GM19455 (cell line): ENCODE results near the gene MEIS2.

Source experiments
- ATAC-seq: cut with Tn5 transposase; IDR thresholded peaks from one replicate; pipeline ENCODE4 v1.9.1; 2021; ENCODE audit not compliant: unreplicated experiment

MEIS2 gene

GRCh38 chr15:36882056-36882455, 218.3 kb downstream of the MEIS2 start:
- ATAC-seq, result no peak

DNA sequence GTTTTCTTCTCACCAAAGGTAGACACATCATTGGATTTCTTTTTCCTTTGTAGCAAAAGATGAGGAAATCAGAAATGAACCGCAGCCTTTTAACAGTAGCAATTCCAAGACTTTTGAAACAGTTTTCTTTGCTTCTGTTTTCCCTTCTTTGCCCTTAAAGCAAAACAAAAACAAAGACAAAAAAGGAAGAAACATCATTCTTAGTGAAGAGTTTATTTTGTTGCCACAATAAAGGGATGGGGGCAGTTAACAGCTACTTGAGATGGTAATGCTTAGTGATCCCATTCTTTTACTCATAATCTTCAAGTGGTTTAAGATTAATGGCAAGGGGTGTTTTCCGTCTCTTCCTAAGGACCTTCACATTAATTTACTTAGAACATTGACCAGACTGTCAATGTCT, 218.8 kb downstream of the MEIS2 start:
- ATAC-seq, result no peak

GRCh38 chr15:36880913-36881460, 219.4 kb downstream of the MEIS2 start:
- ATAC-seq, result no peak

- ATAC-seq, result no peak
Measured at GRCh38 chr15:36880224-36880912, 220.0 kb downstream of the MEIS2 start.

- no peak for ATAC-seq
Measured at GRCh38 chr15:36879568-36880222, 220.7 kb downstream of the MEIS2 start.

GRCh38 chr15:36878684-36879262, 221.6 kb downstream of the MEIS2 start:
- no peak for ATAC-seq

DNA sequence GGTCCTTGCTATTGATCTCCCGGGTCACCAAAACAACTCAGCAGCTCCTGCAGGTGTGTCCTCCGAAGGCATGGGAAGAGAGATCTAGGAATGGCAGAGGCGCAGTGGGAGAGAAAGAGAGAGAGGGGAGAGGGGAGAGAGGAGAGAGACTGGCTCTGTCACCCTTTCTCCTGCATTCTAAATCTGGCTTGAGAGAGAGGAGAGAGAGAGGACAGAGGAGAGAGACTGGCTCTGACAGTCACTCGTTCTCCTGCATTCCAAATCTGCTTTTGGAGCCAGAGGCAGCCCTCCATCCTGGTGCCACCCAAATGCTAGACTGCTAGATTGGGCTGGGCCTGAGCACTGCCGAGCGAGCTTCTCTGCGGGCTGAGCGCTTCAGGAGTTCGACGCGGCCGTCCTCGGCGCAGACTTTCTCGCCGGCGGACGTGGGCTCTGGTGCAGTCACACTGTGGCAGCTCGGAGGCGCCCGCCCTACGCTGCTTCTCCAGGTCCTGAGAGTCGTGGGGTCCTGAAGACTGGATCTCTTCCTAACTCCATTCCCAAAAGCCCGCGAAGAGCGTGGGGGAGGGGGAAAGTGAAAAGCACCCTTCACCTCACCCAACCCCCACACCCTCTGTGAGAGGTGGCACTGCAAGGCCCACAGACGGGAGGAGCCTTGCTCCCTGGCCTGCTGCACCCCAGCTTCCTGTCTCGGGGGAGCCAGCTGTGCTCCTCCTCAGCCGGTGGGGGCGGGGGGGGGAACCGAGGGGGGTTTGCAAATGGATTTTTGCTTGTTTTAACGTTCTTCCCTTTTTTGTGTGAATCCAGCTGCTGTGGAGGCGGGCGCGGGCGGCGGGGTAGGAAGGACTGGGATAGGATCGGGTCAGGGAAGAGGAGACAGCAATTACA, 222.3 kb downstream of the MEIS2 start:
- ATAC-seq, result no peak

- no peak for ATAC-seq
Measured at GRCh38 chr15:36877294-36877693, 223.1 kb downstream of the MEIS2 start.

DNA sequence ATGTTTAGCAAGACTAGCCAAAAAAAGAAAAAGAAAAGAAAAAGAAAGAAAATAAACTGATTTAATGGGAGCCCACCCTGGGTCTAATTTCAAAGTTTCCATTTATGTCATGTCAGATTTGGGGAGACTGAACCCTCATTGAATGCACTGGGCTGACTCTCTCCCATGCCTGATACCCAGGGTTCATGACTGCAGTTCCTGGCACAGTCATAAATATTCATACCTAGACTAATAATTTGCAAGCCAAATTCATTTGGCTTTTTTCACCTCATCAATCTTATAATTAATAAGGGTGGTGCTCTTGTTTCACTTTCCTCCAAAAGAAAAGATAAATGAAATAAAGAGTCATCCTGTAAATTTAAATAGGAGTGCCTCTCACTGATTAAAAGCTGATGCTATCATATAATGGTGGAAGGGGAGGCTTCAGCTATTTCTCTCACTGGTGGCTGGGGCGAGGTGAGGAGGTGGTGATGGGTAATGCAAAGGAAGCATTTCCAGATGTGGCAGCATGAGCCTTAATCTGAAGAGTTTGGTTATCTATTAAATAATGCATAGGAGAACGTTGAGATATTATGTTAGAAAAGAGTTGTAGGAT, 224.5 kb downstream of the MEIS2 start:
- no peak for ATAC-seq

- ATAC-seq, result no peak
Measured at GRCh38 chr15:36874930-36875329, 225.4 kb downstream of the MEIS2 start.

GRCh38 chr15:36867436-36867835, 232.9 kb downstream of the MEIS2 start:
- no peak for ATAC-seq

DNA sequence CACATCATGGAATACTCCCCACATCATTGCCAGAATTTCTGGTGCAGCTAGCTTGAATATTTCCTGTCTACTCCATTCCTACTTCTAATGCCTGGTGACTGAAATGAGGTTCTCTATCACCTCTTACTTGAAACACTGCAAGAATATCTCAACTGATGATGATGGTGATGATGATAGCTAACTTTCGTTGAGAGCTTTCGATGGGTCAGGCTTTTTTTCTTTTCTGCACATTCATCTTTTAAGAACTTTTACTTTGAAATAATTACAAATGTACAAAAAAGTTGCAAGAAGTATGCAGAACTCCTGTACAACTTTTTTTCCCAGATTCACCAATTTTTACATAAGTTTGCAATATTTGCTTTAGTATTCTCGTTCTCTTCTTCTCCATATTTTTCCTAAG, 233.5 kb downstream of the MEIS2 start:
- ATAC-seq, result no peak

DNA sequence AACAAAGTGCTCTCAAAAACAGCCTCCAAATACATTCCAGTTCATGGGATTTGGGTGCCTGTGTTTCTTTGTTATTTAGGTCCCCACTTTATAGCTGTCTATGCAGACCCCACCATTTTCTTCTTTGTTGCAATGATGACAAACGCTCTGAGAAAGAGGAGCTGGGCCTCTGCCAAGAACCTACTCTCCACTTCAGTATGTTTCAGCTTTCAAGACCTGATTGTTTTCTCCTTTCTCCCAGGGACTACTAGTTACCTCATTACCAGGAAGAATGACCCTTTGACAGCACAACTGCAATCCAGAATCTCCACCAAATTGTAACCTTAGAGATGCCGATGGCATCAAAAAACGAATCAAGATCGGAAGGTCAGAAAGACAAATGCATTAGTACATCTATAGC, 236.8 kb downstream of the MEIS2 start:
- ATAC-seq, result no peak

DNA sequence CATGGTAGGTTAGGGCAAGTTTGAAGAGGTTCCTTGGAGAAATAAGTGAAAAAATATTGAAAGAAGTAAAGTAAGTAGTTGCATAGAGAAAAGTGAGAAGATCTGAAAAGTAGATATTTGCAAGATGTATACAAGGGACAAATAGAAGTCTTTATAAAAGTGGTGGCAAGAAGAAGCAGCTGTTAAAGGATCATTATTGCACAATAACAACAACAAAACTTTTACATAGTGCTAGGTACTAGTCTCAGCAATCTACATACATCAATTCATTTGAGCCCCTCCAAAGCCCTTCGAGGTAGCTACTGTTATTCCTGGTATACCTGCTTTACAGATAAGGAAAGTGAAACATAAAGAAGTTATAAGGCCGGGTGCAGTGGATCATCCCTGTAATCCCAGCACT, 239.6 kb downstream of the MEIS2 start:
- ATAC-seq, result no peak

GRCh38 chr15:36858423-36858822, 241.9 kb downstream of the MEIS2 start:
- no peak for ATAC-seq

DNA sequence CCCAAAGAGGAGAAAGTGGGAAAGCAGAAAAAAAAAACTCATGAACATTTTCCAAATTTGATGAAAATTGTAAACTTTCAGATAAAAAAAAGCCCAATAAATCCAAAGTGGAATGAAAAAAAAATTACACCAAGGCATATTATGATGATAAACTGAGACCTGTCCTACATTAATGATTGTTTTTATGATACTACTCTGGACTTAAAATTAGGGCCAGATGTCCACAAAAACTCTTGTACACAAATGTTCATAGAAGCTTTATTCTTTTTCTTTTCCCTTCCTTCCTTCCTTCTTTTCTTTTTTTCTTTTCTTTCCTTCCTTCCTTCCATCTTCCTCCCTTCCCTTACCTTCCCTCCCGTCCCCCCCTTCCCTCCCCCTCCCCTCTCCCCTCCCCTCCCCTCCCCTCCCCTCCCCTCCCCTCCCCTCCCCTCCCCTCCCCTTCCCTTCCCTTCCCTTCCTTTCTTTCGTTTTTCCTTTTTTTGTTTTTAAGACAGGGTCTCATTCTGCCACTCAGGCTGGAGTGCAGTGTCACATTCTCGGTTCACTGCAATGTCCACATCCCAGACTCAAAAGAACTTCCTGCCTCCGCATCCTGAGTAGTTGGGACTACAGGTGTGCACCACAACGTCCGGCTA, 243.9 kb downstream of the MEIS2 start:
- ATAC-seq, result no peak

DNA sequence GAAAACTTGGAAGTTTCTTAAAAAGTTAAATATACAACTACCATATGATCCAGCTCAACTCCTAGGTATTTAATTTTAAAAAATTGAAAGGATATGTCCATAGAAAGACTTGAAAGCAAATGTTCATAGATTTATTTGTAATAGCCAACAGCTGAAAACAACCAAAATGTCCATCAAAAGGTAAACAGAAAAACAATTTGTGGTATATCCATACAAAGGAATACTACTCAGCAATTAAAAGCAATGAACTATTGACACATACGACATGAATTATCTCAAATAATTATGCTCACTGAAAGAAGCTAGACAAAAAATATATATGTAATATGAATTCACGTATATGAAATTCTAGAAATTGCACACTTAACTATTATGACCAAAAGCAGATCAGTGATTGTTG, 249.5 kb downstream of the MEIS2 start:
- no peak for ATAC-seq

DNA sequence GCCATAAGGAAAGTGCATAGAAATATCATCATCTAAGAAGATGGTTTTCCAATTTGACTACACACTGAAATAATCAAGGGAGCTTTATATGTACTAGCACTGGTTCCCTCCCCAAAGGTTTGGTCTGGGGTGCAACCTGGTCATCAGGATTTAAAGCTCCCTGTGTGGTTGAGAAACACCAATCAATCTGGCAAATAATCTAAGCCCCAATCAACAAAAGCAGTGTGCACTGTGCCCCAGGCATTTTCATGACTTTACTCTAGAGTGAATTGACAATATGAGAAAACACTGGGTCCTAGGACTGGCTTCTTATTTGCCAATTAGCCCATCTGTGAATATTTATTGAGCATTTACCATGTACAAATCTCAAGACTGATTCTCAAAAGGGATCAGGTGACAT, 255.1 kb downstream of the MEIS2 start:
- no peak for ATAC-seq

DNA sequence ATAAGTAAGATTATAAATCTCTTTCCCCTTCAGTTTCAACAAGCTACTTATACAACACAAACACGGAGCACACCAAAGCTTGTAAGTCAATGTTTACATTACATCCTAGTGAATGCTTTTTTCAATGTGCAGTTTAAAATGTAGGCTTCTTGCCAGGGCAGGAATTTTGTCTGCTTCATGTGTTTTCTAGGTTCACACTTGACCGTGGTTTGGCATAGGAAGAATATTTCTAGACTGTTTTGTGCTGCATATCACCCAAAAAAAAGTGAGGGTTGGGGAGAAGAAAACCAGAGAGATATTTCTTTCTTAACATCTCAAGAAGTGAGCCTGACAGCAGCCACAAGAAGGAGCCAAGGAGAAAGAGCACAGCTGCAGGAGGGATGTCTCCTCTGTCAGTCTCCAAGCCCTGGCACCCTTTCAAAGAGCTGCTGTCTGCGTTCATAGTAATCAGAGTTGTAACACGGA, 255.8 kb downstream of the MEIS2 start:
- ATAC-seq, result no peak

DNA sequence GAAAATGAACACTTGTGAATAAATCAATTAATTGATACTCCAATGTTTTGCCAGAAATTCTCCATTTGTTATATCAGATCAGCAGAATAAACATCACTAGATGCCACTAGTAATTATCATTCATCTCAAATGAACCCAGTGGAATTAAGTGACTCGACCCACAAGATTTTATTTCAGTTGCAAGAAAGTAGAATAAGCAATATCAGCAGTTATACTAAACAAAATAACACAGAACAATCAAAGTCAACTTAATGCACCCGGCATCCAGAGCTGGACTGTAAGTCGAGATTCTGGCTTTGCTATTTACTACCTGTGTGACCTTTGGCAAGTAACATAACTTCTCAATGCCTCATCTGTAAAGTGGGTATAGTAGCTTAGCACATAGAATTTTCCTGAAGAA, 256.5 kb downstream of the MEIS2 start:
- ATAC-seq, result no peak
